ENCODE data around the gene CORIN.

- TF ChIP-seq REST (IDR thresholded peaks at IDR 0.05; ENCODE audit: low read depth, low read length) (no peak), RCOR1 (IDR thresholded peaks at IDR 0.05; ENCODE audit: low read length) (no peak), SIN3A (IDR thresholded peaks at IDR 0.05; ENCODE audit: borderline replicate concordance, low read depth, low read length) (no peak), RAD21 (IDR thresholded peaks at IDR 0.05; ENCODE audit: low read length) (no peak), TEAD4 (IDR thresholded peaks at IDR 0.05; ENCODE audit: borderline replicate concordance, insufficient read depth) (no peak), GATA2 (CRISPR knock-in tag; IDR thresholded peaks at IDR 0.05) (no peak), CTCF (IDR thresholded peaks at IDR 0.05) (no peak), YY1 (IDR thresholded peaks at IDR 0.05; ENCODE audit: low read depth) (no peak), EP300 (IDR thresholded peaks at IDR 0.05; ENCODE audit: borderline replicate concordance in 1 of 2, low read depth in 1 of 2, low read length in 1 of 2) (no peak), USF1 (IDR thresholded peaks at IDR 0.05; ENCODE audit: borderline replicate concordance, low read depth) (no peak), EZH2phosphoT487 (IDR thresholded peaks at IDR 0.05; ENCODE audit: borderline replicate concordance, low read depth) (no peak), ELF1 (IDR thresholded peaks at IDR 0.05) (no peak)
Observed at GRCh38 chr4:47664051-47664826, 173.6 kb downstream of the CORIN start.

Data from SK-N-SH (cell line).